MM.1S (cell line): ENCODE results near the gene SPESP1.

Source experiments
- DNase-seq: peaks from one replicate; pipeline ENCODE4 v3.0.0-alpha.2; 2015
- H2AFZ ChIP-seq: fragments of 300-600 bp; sonication (generic); 2 replicates; pipeline ENCODE4 v1.6.0; 2016; ENCODE audit warnings: antibody characterized with exemption, low read length
- H3F3A ChIP-seq: fragments of 300-600 bp; sonication (generic); 2 replicates; pipeline ENCODE4 v1.6.1; 2016; ENCODE audit warnings: mild to moderate bottlenecking, antibody characterized with exemption, low read length, moderate library complexity, mixed read lengths; ENCODE audit not compliant: insufficient read depth
- H3K27ac ChIP-seq: fragments of 300-600 bp; sonication (generic); 2 replicates; pipeline ENCODE4 v1.5.1; 2016; ENCODE audit warnings: mild to moderate bottlenecking, low read length
- H3K27me3 ChIP-seq: fragments of 300-600 bp; sonication (generic); replicated peaks from 2 replicates; pipeline ENCODE4 v1.6.0; 2016; ENCODE audit warnings: low read length; ENCODE audit not compliant: insufficient read depth
- H3K36me3 ChIP-seq: fragments of 300-600 bp; sonication (generic); replicated peaks from 2 replicates; pipeline ENCODE4 v1.6.1; 2016; ENCODE audit warnings: mild to moderate bottlenecking, low read length, mixed read lengths; ENCODE audit not compliant: insufficient read depth
- H3K4me1 ChIP-seq: fragments of 300-600 bp; sonication (generic); 2 replicates; pipeline ENCODE4 v1.6.1; 2016; ENCODE audit warnings: low read length, mixed read lengths
- H3K4me2 ChIP-seq: fragments of 300-600 bp; sonication (generic); 2 replicates; pipeline ENCODE4 v1.6.0; 2016; ENCODE audit warnings: low read depth, low read length
- H3K4me3 ChIP-seq: fragments of 300-600 bp; sonication (generic); 2 replicates; pipeline ENCODE4 v1.5.1; 2016; ENCODE audit warnings: low read length, mixed read lengths
- H3K79me2 ChIP-seq: fragments of 300-600 bp; sonication (generic); 2 replicates; pipeline ENCODE4 v1.6.1; 2016; ENCODE audit warnings: mixed run types, low read length, mixed read lengths
- H3K9ac ChIP-seq: fragments of 300-600 bp; sonication (generic); 2 replicates; pipeline ENCODE4 v1.6.1; 2016; ENCODE audit warnings: low read length, mixed read lengths
- H3K9me2 ChIP-seq: fragments of 300-600 bp; sonication (generic); replicated peaks from 2 replicates; pipeline ENCODE4 v1.6.1; 2016; ENCODE audit warnings: mild to moderate bottlenecking, low read length, mixed read lengths; ENCODE audit not compliant: insufficient read depth
- H3K9me3 ChIP-seq: fragments of 300-600 bp; sonication (generic); replicated peaks from 2 replicates; pipeline ENCODE4 v1.6.1; 2016; ENCODE audit warnings: mild to moderate bottlenecking, low read length, mixed read lengths; ENCODE audit not compliant: insufficient read depth
- H4K20me1 ChIP-seq: fragments of 300-600 bp; sonication (generic); 2 replicates; pipeline ENCODE4 v1.6.1; 2016; ENCODE audit warnings: mild to moderate bottlenecking, low read length, moderate library complexity, mixed read lengths; ENCODE audit not compliant: insufficient read depth
- EZH2 ChIP-seq: fragments of 300-600 bp; sonication (generic); optimal IDR thresholded peaks from 2 replicates; pipeline ENCODE3; 2017; ENCODE audit warnings: low read depth, mild to moderate bottlenecking, antibody characterized with exemption, low read length, mixed read lengths
- EZH2phosphoT487 ChIP-seq: fragments of 300-600 bp; sonication (generic); IDR thresholded peaks from 2 replicates; pipeline ENCODE4 v1.6.1; 2018; ENCODE audit warnings: antibody characterized with exemption, low read length
- TF ChIP-seq, protein P1 (sequence below): fragments of 300-600 bp; sonication (generic); IDR thresholded peaks from 2 replicates; pipeline ENCODE4 v1.5.1; 2016; ENCODE audit warnings: antibody characterized with exemption, low read length, mixed read lengths

The SPESP1 gene

GRCh38 chr15:68934341-68934740 lies 4.0 kb downstream of the SPESP1 start:
- TF ChIP-seq EZH2phosphoT487 (no peak), EZH2 (no peak)
- TF ChIP-seq, protein P1, sequence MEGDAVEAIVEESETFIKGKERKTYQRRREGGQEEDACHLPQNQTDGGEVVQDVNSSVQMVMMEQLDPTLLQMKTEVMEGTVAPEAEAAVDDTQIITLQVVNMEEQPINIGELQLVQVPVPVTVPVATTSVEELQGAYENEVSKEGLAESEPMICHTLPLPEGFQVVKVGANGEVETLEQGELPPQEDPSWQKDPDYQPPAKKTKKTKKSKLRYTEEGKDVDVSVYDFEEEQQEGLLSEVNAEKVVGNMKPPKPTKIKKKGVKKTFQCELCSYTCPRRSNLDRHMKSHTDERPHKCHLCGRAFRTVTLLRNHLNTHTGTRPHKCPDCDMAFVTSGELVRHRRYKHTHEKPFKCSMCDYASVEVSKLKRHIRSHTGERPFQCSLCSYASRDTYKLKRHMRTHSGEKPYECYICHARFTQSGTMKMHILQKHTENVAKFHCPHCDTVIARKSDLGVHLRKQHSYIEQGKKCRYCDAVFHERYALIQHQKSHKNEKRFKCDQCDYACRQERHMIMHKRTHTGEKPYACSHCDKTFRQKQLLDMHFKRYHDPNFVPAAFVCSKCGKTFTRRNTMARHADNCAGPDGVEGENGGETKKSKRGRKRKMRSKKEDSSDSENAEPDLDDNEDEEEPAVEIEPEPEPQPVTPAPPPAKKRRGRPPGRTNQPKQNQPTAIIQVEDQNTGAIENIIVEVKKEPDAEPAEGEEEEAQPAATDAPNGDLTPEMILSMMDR, result no peak

DNA sequence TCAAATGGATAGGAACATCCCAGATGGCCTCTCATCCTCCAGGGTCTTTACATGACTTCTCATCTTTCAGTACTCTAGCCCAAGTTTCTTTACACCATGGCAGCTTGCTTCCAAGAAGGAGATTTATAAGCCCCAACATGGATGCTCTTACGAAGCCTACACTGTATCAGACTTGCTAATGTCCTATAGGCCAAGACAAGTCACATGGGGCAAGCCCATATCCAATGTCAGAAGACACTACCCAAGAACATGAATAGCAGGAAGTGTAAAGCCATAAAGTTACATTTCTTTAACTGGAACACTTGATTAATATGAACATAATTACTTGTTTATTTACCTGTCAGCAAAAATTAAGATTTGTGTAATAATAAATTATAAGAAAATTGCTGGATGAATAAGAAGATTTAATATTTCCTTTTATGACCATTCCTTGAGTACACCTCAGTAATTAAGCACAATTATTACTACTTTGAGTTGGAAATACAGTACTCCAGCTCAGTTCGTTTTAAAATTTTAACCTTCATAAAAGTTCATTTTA lies 5.1 kb downstream of the SPESP1 start:
- Histone ChIP-seq H3K9me2 (no peaks in the 10 kb centered on the region), H4K20me1 (no peaks in the 10 kb centered on the region), H3K27me3 (no peaks in the 10 kb centered on the region), H3K79me2 (peaks cover 13% of the 10 kb centered on the region), H3K4me2 (no peak overlapping the region), H2AFZ (no peak overlapping the region), H3K9ac (no peak overlapping the region), H3K4me1 (0 out of 2 replicates have a peak, but pooled peaks cover 3% of the 10 kb centered on the region), H3K4me3 (no peak overlapping the region), H3K36me3 (no peaks in the 10 kb centered on the region), H3K27ac (no peak overlapping the region), H3F3A (no peaks in the 10 kb centered on the region), H3K9me3 (no peaks in the 10 kb centered on the region)
- TF ChIP-seq EZH2 (no peak), EZH2phosphoT487 (no peak)
- TF ChIP-seq, protein P1, result no peak
- DNase-seq, result no peak

More at GRCh38 chr15:68934341-68934740, 4.0 kb downstream of the SPESP1 start:
- Histone ChIP-seq H3K79me2 (peaks cover 13% of the 10 kb centered on the region), H3K36me3 (no peaks in the 10 kb centered on the region), H3K9me2 (no peaks in the 10 kb centered on the region), H3K27ac (no peak overlapping the region), H3K4me2 (no peak overlapping the region), H3K9me3 (no peaks in the 10 kb centered on the region), H3K4me3 (no peak overlapping the region), H3K27me3 (no peaks in the 10 kb centered on the region), H3K4me1 (0 out of 2 replicates have a peak, but pooled peaks cover 7% of the 10 kb centered on the region), H3K9ac (no peak overlapping the region), H2AFZ (no peak overlapping the region), H4K20me1 (no peaks in the 10 kb centered on the region), H3F3A (no peaks in the 10 kb centered on the region)
- no peak for DNase-seq

GRCh38 chr15:68939501-68939900 lies 9.2 kb downstream of the SPESP1 start:
- DNase-seq, result no peak
- H2AFZ ChIP-seq, result no peak overlapping the region
- no peak overlapping the region for H3K27ac ChIP-seq
- no peaks in the 10 kb centered on the region for H3K9me3 ChIP-seq
- TF ChIP-seq EZH2phosphoT487 (no peak), EZH2 (no peak)
- TF ChIP-seq, protein P1, result no peak
- peaks cover 3% of the 10 kb centered on the region; the same call in 1 of the 2 replicates for H3K79me2 ChIP-seq
- H3K4me1 ChIP-seq, result no peaks in the 10 kb centered on the region
- no peaks in the 10 kb centered on the region for H3F3A ChIP-seq
- no peaks in the 10 kb centered on the region for H3K27me3 ChIP-seq
- H3K4me2 ChIP-seq, result no peak overlapping the region
- H4K20me1 ChIP-seq, result no peaks in the 10 kb centered on the region
- H3K36me3 ChIP-seq, result no peaks in the 10 kb centered on the region
- no peak overlapping the region for H3K9ac ChIP-seq
- no peaks in the 10 kb centered on the region for H3K9me2 ChIP-seq
- H3K4me3 ChIP-seq, result no peak overlapping the region
